DLD1 (cell line): Measurements from ENCODE around the gene COL15A1.
"Not testable (repeated sequence)": the region's sequence is repeated elsewhere in the genome, so short reads cannot be mapped to it uniquely, and the experiment has no call there.

Source experiments
- in situ Hi-C: cut with HindIII; loops from 2 replicates; pipeline ENCODE4 v1.10.0; 2017; ENCODE audit warnings: low sequenced_read_pairs

The COL15A1 gene

GRCh38 chr9:99008203-99008602 is 64.5 kb downstream of the COL15A1 start:
- in situ Hi-C loops = no loop called here

- in situ Hi-C loops = not testable (repeated sequence)
These were observed 66.7 kb downstream of the COL15A1 start for GRCh38 chr9:99010393-99010792.

- in situ Hi-C loops = no loop called here
These were observed 67.5 kb downstream of the COL15A1 start for GRCh38 chr9:99011161-99011709.

- in situ Hi-C loops = no loop called here
These were observed 69.3 kb downstream of the COL15A1 start for GRCh38 chr9:99012957-99013512.

- in situ Hi-C loops = no loop called here
These were observed 69.8 kb downstream of the COL15A1 start for GRCh38 chr9:99013550-99013949.

- in situ Hi-C loops = no loop called here
These were observed 71.7 kb downstream of the COL15A1 start for GRCh38 chr9:99015448-99015847.

GRCh38 chr9:99015890-99016289 is 72.2 kb downstream of the COL15A1 start:
- in situ Hi-C loops = no loop called here

GRCh38 chr9:99016681-99017387 is 73.1 kb downstream of the COL15A1 start:
- in situ Hi-C loops = no loop called here

- in situ Hi-C loops = no loop called here
These were observed 74.9 kb downstream of the COL15A1 start for GRCh38 chr9:99018653-99019052.

- in situ Hi-C loops = no loop called here
These were observed 76.0 kb downstream of the COL15A1 start for GRCh38 chr9:99019510-99020331.

GRCh38 chr9:99020786-99021436 is 77.2 kb downstream of the COL15A1 start:
- in situ Hi-C loops = no loop called here

- in situ Hi-C loops = no loop called here
These were observed 77.8 kb downstream of the COL15A1 start for GRCh38 chr9:99021512-99021911.

- in situ Hi-C loops = no loop called here
These were observed 79.5 kb downstream of the COL15A1 start for GRCh38 chr9:99023231-99023630.

- in situ Hi-C loops = no loop called here
These were observed 80.1 kb downstream of the COL15A1 start for GRCh38 chr9:99023831-99024230.

GRCh38 chr9:99024959-99025358 is 81.3 kb downstream of the COL15A1 start:
- in situ Hi-C loops = no loop called here

GRCh38 chr9:99025616-99026270 is 82.0 kb downstream of the COL15A1 start:
- in situ Hi-C loops = no loop called here

- in situ Hi-C loops = no loop called here
These were observed 82.7 kb downstream of the COL15A1 start for GRCh38 chr9:99026271-99026955.

- in situ Hi-C loops = no loop called here
These were observed 83.2 kb downstream of the COL15A1 start for GRCh38 chr9:99026956-99027298.

GRCh38 chr9:99027443-99027842 is 83.7 kb downstream of the COL15A1 start:
- in situ Hi-C loops = no loop called here

GRCh38 chr9:99029083-99029645 is 85.5 kb downstream of the COL15A1 start:
- in situ Hi-C loops = no loop called here
